IgD-negative memory B cell (primary cell): Measurements from ENCODE around the gene DNAAF2. TPM values are rescaled to one million over a fixed set of nuclear protein-coding genes. Genes with fewer than 3 reads are reported as not detected.
"Not testable (repeated sequence)": the region's sequence is repeated elsewhere in the genome, so short reads cannot be mapped to it uniquely, and the experiment has no call there.

Source experiments
- H3K27ac Mint-ChIP-seq, 3 donors: one replicate each; pipeline ENCODE4 v1.8.0; 2020 to 2022; ENCODE audit warnings: mild to moderate bottlenecking in 3 of 3, mixed read lengths in 3 of 3, moderate library complexity in 1 of 3
- H3K27me3 Mint-ChIP-seq: one replicate; pipeline ENCODE4 v1.8.0; 2021; ENCODE audit warnings: mixed read lengths
- H3K36me3 Mint-ChIP-seq: one replicate; pipeline ENCODE4 v1.8.0; 2020; ENCODE audit warnings: mild to moderate bottlenecking, mixed read lengths
- H3K4me1 Mint-ChIP-seq, 3 donors: one replicate each; pipeline ENCODE4 v1.8.0; 2020 to 2022; ENCODE audit warnings: mixed read lengths in 3 of 3, mild to moderate bottlenecking in 1 of 3
- H3K4me3 Mint-ChIP-seq, 4 donors: one replicate each; pipeline ENCODE4 v1.8.0; 2020 to 2022; ENCODE audit warnings: mild to moderate bottlenecking in 4 of 4, mixed read lengths in 4 of 4, moderate library complexity in 3 of 4
- H3K9me3 Mint-ChIP-seq, 3 donors: one replicate each; pipeline ENCODE4 v1.8.0; 2020 to 2021; ENCODE audit warnings: mixed read lengths in 3 of 3, mild to moderate bottlenecking in 1 of 3
- polyA plus RNA-seq: library from polyadenylated mRNA; unstranded; fragments of 300-500 nt; fragmentation: Illumina TruSeq; gene quantifications from one replicate; pipeline ENCODE4 v1.2.3, GENCODE V29; 2021

Gene DNAAF2
- polyA plus RNA-seq, 1 donor from 2014 or later, result 33.4 TPM

GRCh38 chr14:49633640-49634546 is 1.2 kb downstream of the DNAAF2 start:
- Mint-ChIP-seq H3K4me3 (peak overlapping the region; percentile 94 to 98 (median 95)), H3K9me3 (no peaks in the 10 kb centered on the region), H3K4me1 (peaks cover 28 to 35% (median 32%) of the 10 kb centered on the region in 3 donors), H3K27ac (peak overlapping the region; percentile 96 to 100 (median 97)), H3K36me3 (no peaks in the 10 kb centered on the region), H3K27me3 (no peaks in the 10 kb centered on the region)

GRCh38 chr14:49623941-49624839 is 10.9 kb downstream of the DNAAF2 start:
- Mint-ChIP-seq H3K9me3 (no peaks in the 10 kb centered on the region), H3K4me1 (peaks cover 32 to 43% (median 37%) of the 10 kb centered on the region in 3 donors), H3K27ac (peak overlapping the region; percentile 78 to 86 (median 85)), H3K36me3 (peaks cover 6% of the 10 kb centered on the region), H3K27me3 (no peaks in the 10 kb centered on the region), H3K4me3 (peak overlapping the region; percentile 63 to 99 (median 92))

- Mint-ChIP-seq H3K4me3 (peak overlapping the region; percentile 52 to 99 (median 81)), H3K27ac (peak overlapping the region; percentile 78 to 86 (median 85)), H3K36me3 (peaks cover 6% of the 10 kb centered on the region)
These were observed 11.7 kb downstream of the DNAAF2 start for GRCh38 chr14:49623387-49623786.

DNA sequence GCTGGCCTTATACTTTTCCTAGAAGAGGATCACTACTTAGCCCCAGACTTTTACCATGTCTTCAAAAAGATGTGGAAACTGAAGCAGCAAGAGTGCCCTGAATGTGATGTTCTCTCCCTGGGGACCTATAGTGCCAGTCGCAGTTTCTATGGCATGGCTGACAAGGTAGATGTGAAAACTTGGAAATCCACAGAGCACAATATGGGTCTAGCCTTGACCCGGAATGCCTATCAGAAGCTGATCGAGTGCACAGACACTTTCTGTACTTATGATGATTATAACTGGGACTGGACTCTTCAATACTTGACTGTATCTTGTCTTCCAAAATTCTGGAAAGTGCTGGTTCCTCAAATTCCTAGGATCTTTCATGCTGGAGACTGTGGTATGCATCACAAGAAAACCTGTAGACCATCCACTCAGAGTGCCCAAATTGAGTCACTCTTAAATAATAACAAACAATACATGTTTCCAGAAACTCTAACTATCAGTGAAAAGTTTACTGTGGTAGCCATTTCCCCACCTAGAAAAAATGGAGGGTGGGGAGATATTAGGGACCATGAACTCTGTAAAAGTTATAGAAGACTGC is 12.9 kb downstream of the DNAAF2 start:
- no peaks in the 10 kb centered on the region for H3K9me3 Mint-ChIP-seq
- H3K27me3 Mint-ChIP-seq, result no peaks in the 10 kb centered on the region
- H3K4me1 Mint-ChIP-seq, result peaks cover 42 to 52% (median 46%) of the 10 kb centered on the region in 3 donors
- H3K36me3 Mint-ChIP-seq, result peaks cover 4% of the 10 kb centered on the region
- peak overlapping the region; percentile 81 to 99 (median 98) for H3K27ac Mint-ChIP-seq
- peak overlapping the region; percentile 98 to 100 (median 99) for H3K4me3 Mint-ChIP-seq

More at GRCh38 chr14:49623387-49623786, 11.7 kb downstream of the DNAAF2 start:
- H3K9me3 Mint-ChIP-seq, result no peaks in the 10 kb centered on the region
- H3K27me3 Mint-ChIP-seq, result no peaks in the 10 kb centered on the region
- H3K4me1 Mint-ChIP-seq, result peaks cover 35 to 50% (median 41%) of the 10 kb centered on the region in 3 donors

- Mint-ChIP-seq H3K36me3 (peaks cover 3% of the 10 kb centered on the region), H3K9me3 (no peaks in the 10 kb centered on the region), H3K4me3 (peak overlapping the region; percentile 98 to 100 (median 99)), H3K4me1 (peaks cover 42 to 49% (median 46%) of the 10 kb centered on the region in 3 donors), H3K27ac (peak overlapping the region; percentile 99 to 100 (median 99)), H3K27me3 (no peaks in the 10 kb centered on the region)
These were observed 13.7 kb downstream of the DNAAF2 start for GRCh38 chr14:49621114-49621881.

DNA sequence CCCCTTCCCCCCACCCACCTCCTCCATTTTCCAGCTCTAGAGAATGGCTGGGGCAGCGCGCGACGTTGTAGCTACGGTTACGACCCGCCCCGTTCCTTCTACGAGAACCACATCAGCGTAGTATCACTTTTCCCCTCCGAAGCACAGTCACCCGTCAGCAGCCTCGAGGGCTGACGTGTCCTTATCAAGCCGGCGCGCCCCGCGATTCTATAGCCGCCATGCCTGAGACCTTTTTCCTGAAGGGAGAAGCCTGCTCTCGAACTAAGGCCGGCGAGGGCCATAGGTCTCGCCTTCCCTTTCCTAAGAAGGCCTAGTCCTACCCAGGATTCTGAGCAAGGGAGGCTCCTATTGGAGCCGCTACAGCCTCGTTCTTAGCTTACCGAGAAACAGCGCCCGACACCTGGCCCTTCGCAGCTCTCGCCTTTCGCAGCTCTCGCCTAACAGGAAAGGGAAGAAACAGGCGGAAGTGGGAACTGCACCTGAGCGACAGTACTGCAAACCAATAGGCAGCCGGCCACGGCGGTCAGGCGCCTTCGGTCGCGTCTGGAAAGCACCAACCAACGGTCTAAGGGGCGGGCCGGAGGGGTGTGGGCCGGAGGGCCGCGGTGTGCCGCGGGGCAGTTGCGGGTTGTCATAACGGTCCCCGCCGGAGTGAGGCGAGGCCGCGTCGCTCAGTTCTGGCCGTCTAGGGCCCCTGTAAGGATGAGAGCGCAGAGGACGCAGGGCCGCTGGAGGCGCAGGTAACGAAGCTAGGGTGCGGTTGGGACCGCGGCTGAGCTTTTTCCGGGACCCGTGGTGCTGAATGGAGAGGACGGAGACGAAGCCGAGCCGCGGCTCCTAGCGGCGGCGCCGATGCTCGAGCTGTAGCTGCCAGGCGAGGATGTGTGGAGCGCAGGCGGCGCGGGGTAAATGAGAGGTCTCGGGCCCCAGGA is 14.6 kb downstream of the DNAAF2 start, which contains the start of the genes MGAT2 and RPL36AL:
Gene MGAT2 (plus strand): TSS at position 618 of the 932 bp plus-strand sequence. CDS start 470 bp downstream, outside the sequence.
Gene RPL36AL (minus strand): TSS at position 445 of the 932 bp plus-strand sequence. CDS start 1,522 bp downstream, outside the sequence.
- peak within 1 kb of the TSS; percentile 98 to 100 (median 99) for H3K4me3 Mint-ChIP-seq
- peaks cover 3% of the 10 kb centered on the region for H3K36me3 Mint-ChIP-seq

DNA sequence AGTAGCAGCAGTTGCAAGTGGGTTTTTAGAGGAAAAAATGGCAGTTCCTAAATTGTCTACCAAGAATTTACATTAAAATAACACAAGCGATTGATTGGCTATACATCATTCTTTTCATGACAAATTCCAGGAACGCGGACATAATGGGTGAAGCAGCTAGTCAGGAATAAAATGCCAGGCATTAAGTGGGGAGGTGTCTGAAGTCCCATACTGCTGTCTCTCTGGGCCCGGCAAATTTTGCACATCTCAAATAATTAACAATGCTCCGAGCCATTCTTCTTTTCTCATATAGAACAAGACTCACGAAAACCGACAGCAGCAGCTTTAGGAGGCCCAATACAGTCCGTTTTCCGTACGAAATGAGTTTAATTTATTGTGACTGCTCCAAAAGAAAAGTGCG is 15.3 kb downstream of the DNAAF2 start:
- peak overlapping the region; percentile 98 to 100 (median 99) for H3K4me3 Mint-ChIP-seq
- H3K27me3 Mint-ChIP-seq, result no peaks in the 10 kb centered on the region
- peaks cover 41 to 49% (median 46%) of the 10 kb centered on the region in 3 donors for H3K4me1 Mint-ChIP-seq
- no peaks in the 10 kb centered on the region for H3K9me3 Mint-ChIP-seq
- peak overlapping the region; percentile 99 to 100 (median 99) for H3K27ac Mint-ChIP-seq
- H3K36me3 Mint-ChIP-seq, result peaks cover 3% of the 10 kb centered on the region

More for the DNA sequence above, 14.6 kb downstream of the DNAAF2 start, which contains the start of the genes MGAT2 and RPL36AL:
- Mint-ChIP-seq H3K4me1 (peaks cover 42 to 49% (median 46%) of the 10 kb centered on the region in 3 donors), H3K27me3 (no peaks in the 10 kb centered on the region), H3K9me3 (no peaks in the 10 kb centered on the region), H3K27ac (peak within 1 kb of the TSS; percentile 99 to 100 (median 99))

DNA sequence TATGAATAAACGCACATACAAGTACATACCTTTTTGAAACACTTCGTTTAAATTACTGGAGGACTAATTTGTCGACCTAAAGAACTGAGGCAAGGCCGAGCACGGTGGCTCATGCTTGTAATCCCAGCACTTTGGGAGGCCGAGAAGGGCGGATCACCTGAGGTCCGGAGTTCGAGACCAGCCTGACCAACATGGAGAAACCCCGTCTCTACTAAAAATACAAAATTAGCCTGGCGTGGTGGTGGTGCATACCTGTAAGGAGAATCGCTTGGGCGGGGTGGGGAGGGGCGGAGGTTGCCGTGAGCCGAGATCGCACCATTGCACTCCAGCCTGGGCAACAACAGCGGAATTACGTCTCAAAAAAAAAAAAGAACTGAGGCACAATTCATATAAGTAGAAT is 15.8 kb downstream of the DNAAF2 start:
- peaks cover 39 to 50% (median 44%) of the 10 kb centered on the region in 3 donors for H3K4me1 Mint-ChIP-seq
- peak overlapping the region; percentile 98 to 100 (median 99) for H3K4me3 Mint-ChIP-seq
- not testable (repeated sequence) for H3K36me3 Mint-ChIP-seq, H3K27me3 Mint-ChIP-seq, H3K9me3 Mint-ChIP-seq
- H3K27ac Mint-ChIP-seq, result peak overlapping the region; percentile 99 to 100 (median 99)

GRCh38 chr14:49617852-49618519 is 17.1 kb downstream of the DNAAF2 start:
- Mint-ChIP-seq H3K4me3 (peak overlapping the region in 3 of 4 donors; percentile 71 to 99 (median 99)), H3K36me3 (peaks cover 3% of the 10 kb centered on the region), H3K9me3 (no peaks in the 10 kb centered on the region), H3K27me3 (no peaks in the 10 kb centered on the region), H3K27ac (peak overlapping the region; percentile 79 to 99 (median 99)), H3K4me1 (peaks cover 30 to 41% (median 33%) of the 10 kb centered on the region in 3 donors)

DNA sequence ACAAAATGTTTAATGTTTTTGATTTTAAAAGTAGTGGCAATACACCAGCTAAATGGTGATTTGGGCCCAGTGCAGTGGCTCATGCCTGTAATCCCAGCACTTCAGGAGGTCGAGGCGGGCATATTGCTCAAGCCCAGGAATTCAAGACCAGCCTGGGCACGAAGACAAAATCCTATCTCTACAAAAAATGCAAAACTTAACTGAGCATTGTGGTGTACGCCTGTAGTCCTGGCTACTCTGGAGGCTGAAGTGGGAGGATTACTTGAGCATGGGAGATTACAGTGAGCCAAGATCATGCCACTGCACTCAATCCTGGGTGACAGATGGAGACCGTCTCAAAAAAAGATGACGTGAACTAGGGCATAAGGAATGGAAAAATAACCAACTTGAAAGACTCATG is 19.3 kb downstream of the DNAAF2 start:
- Mint-ChIP-seq H3K27me3 (no peaks in the 10 kb centered on the region), H3K36me3 (peaks cover 2% of the 10 kb centered on the region), H3K4me1 (peaks cover 18 to 26% (median 20%) of the 10 kb centered on the region in 3 donors), H3K27ac (peak overlapping the region in 1 of 3 donors; percentile 74), H3K9me3 (no peaks in the 10 kb centered on the region), H3K4me3 (peak overlapping the region in 2 of 4 donors; percentile 26 to 47)

- Mint-ChIP-seq H3K36me3 (no peaks in the 10 kb centered on the region), H3K27ac (peak overlapping the region; percentile 14 to 74 (median 57)), H3K4me1 (peaks cover 14 to 16% (median 16%) of the 10 kb centered on the region in 3 donors), H3K4me3 (peak overlapping the region in 1 of 4 donors; percentile 56), H3K27me3 (no peaks in the 10 kb centered on the region), H3K9me3 (no peaks in the 10 kb centered on the region)
These were observed 20.8 kb downstream of the DNAAF2 start for GRCh38 chr14:49614196-49614595.

DNA sequence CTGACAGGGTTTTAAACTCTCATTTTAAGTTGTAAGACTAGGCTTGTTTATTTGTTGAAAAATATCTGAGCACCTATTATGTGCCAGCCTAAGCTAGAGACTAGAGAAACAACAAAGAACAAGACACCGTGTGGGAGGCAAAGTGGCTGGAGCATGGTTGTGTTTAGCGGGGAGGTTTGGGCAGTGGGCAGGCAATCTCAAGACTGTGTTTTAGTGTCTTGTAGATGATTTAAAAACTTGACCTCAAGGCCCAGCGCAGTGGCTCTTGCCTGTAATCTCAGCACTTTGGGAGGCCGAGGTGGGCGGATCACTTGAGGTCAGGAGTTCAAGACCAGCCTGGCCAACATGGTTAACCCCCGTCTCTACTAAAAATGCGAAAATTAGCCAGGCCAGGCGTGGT is 22.4 kb downstream of the DNAAF2 start:
- H3K4me3 Mint-ChIP-seq, result no peak overlapping the region
- no peaks in the 10 kb centered on the region for H3K27me3 Mint-ChIP-seq
- no peak overlapping the region for H3K27ac Mint-ChIP-seq
- no peaks in the 10 kb centered on the region for H3K9me3 Mint-ChIP-seq
- H3K4me1 Mint-ChIP-seq, result peaks cover 5 to 9% (median 6%) of the 10 kb centered on the region in 3 donors
- no peaks in the 10 kb centered on the region for H3K36me3 Mint-ChIP-seq
